Bronchus fibroblast of lung (primary cell): ENCODE data around the gene PTPDC1. TPM values are rescaled to one million over a fixed set of nuclear protein-coding genes. Genes with fewer than 3 reads are reported as not detected.

Source experiments
- total RNA-seq: library from RNA; depleted of rRNA; stranded (reverse); fragments of >200 nt; gene quantifications from 2 replicates; pipeline ENCODE4 v1.2.3, GENCODE V29; 2015

The PTPDC1 gene, protein sequence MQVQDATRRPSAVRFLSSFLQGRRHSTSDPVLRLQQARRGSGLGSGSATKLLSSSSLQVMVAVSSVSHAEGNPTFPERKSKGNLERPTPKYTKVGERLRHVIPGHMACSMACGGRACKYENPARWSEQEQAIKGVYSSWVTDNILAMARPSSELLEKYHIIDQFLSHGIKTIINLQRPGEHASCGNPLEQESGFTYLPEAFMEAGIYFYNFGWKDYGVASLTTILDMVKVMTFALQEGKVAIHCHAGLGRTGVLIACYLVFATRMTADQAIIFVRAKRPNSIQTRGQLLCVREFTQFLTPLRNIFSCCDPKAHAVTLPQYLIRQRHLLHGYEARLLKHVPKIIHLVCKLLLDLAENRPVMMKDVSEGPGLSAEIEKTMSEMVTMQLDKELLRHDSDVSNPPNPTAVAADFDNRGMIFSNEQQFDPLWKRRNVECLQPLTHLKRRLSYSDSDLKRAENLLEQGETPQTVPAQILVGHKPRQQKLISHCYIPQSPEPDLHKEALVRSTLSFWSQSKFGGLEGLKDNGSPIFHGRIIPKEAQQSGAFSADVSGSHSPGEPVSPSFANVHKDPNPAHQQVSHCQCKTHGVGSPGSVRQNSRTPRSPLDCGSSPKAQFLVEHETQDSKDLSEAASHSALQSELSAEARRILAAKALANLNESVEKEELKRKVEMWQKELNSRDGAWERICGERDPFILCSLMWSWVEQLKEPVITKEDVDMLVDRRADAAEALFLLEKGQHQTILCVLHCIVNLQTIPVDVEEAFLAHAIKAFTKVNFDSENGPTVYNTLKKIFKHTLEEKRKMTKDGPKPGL
- 4.8 and 5.2 TPM in 2 replicates for total RNA-seq

DNA sequence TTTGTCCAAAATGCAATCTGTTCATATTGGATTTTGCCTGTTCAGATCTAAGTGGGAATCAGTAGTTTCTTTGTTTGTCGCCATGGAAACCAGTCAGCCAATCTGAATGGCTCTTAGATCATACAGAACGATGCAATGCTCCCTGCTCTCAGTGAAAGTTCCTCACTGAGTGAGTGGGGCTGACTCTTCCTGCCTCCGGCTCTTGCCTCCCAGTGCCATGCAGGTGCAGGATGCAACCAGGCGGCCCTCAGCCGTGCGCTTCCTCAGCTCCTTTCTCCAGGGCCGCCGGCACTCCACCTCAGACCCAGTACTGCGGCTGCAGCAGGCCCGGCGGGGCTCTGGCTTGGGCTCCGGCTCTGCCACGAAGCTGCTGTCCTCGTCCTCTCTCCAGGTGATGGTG, at the start of gene PTPDC1:
Gene PTPDC1, plus strand, starts transcription at position 151 of the 400 bp plus-strand sequence. Its CDS starts 67 bp downstream, at position 218.

Other genes starting within 250 kb of the PTPDC1 start
- gene BARX1, start 129.1 kb upstream of the PTPDC1 start, total RNA-seq = not detected in 2 replicates
- 1.2 TPM in 2 replicates for gene ZNF169, start 174.8 kb downstream of the PTPDC1 start, total RNA-seq
- not detected in 2 replicates for gene NUTM2F, start 244.2 kb downstream of the PTPDC1 start, total RNA-seq